Fibroblast of villous mesenchyme (primary cell): Measurements from ENCODE around the gene TCF12. TPM values are rescaled to one million over a fixed set of nuclear protein-coding genes. Genes with fewer than 3 reads are reported as not detected.

Experiments used
- DNase-seq: peaks from one replicate; pipeline ENCODE4 v3.0.0-alpha.2; 2010; ENCODE audit warnings: low read depth
- H3K4me3 ChIP-seq: 2 replicates; pipeline ENCODE4 v1.5.1; 2011; ENCODE audit warnings: low read depth, mild to moderate bottlenecking, low read length
- CTCF ChIP-seq: IDR thresholded peaks from 2 replicates; pipeline ENCODE4 v1.5.1; 2012; ENCODE audit warnings: low read depth, mild to moderate bottlenecking, low read length; ENCODE audit not compliant: insufficient read depth
- total RNA-seq: library from RNA; depleted of rRNA; stranded (reverse); fragments of >200 nt; gene quantifications from 2 replicates; pipeline ENCODE4 v1.2.3, GENCODE V29; 2012

Gene TCF12
- total RNA-seq, 1 donor = 110 TPM

GRCh38 chr15:57216288-57216687 lies 297.8 kb downstream of the TCF12 start:
- no peak overlapping the region for H3K4me3 ChIP-seq
- peak; percentile 88 for DNase-seq
- no peak for TF ChIP-seq CTCF

- DNase-seq = peak; percentile 82
- no peak for TF ChIP-seq CTCF
- H3K4me3 ChIP-seq = peak overlapping the region; percentile 32
Observed at GRCh38 chr15:57217778-57218598, 299.5 kb downstream of the TCF12 start.

GRCh38 chr15:57218826-57219576 lies 300.6 kb downstream of the TCF12 start:
- TF ChIP-seq CTCF = no peak
- DNase-seq = peak; percentile 93
- H3K4me3 ChIP-seq = peak overlapping the region; percentile 56

GRCh38 chr15:57220205-57220604 lies 301.8 kb downstream of the TCF12 start:
- H3K4me3 ChIP-seq = peak overlapping the region; percentile 56
- TF ChIP-seq CTCF = no peak
- peak; percentile 86 for DNase-seq

GRCh38 chr15:57221134-57221533 lies 302.7 kb downstream of the TCF12 start:
- DNase-seq = no peak
- no peak for TF ChIP-seq CTCF
- H3K4me3 ChIP-seq = peak overlapping the region; percentile 56

- DNase-seq = no peak
- no peak overlapping the region for H3K4me3 ChIP-seq
- TF ChIP-seq CTCF = no peak
Observed at GRCh38 chr15:57223345-57223744, 304.9 kb downstream of the TCF12 start.
